CD14-positive monocyte (primary cell): ENCODE data around the gene SCARB2. TPM values are rescaled to one million over a fixed set of nuclear protein-coding genes. Genes with fewer than 3 reads are reported as not detected.

Experiments
- DNase-seq, 3 donors: peaks; one replicate each; pipeline ENCODE4 v3.0.0-alpha.2; 2011 to 2022
- H2AFZ ChIP-seq: 2 replicates; pipeline ENCODE4 v1.6.0; 2012; ENCODE audit warnings: mild to moderate bottlenecking, low read depth, low read length, inconsistent platforms; ENCODE audit not compliant: insufficient read depth, poor library complexity, severe bottlenecking
- H3K27ac ChIP-seq, 2 donors: 1 replicate in 1 of 2; 2 replicates in 1 of 2; pipeline ENCODE4 v1.5.1; 2012 to 2013; ENCODE audit warnings: low read length in 2 of 2, control low read depth in 1 of 2, inconsistent platforms in 1 of 2, low read depth in 1 of 2, mild to moderate bottlenecking in 1 of 2
- H3K27me3 ChIP-seq, 2 donors: one replicate each; pipeline versions ENCODE4 v1.6.0 to v1.6.1; 2011 to 2013; ENCODE audit warnings: low read length in 2 of 2; ENCODE audit not compliant: control insufficient read depth in 2 of 2, insufficient read depth in 2 of 2
- H3K36me3 ChIP-seq, 2 donors: replicated peaks in 1 of 2; 1 replicate in 1 of 2; 2 replicates in 1 of 2; pipeline versions ENCODE4 v1.5.1 to v1.6.1; 2012 to 2013; ENCODE audit warnings: low read length in 2 of 2, control low read depth in 1 of 2, inconsistent platforms in 1 of 2, mild to moderate bottlenecking in 1 of 2; ENCODE audit not compliant: insufficient read depth in 2 of 2, control insufficient read depth in 1 of 2
- H3K4me1 ChIP-seq, 2 donors: 1 replicate in 1 of 2; 2 replicates in 1 of 2; pipeline versions ENCODE4 v1.5.1 to v1.6.1; 2012 to 2013; ENCODE audit warnings: low read length in 2 of 2, control low read depth in 1 of 2, inconsistent platforms in 1 of 2, mild to moderate bottlenecking in 1 of 2, moderate library complexity in 1 of 2; ENCODE audit not compliant: insufficient read depth in 2 of 2, control insufficient read depth in 1 of 2
- H3K4me2 ChIP-seq: replicated peaks from 2 replicates; pipeline ENCODE3; 2012; ENCODE audit warnings: low read length, moderate library complexity, mild to moderate bottlenecking; ENCODE audit not compliant: poor library complexity, severe bottlenecking; ENCODE audit errors: extremely low read depth
- H3K4me3 ChIP-seq, 3 experiments: fragments of 200-600 bp in 1 of 3; sonication (generic) in 1 of 3; replicated peaks in 1 of 3; 1 replicate in 2 of 3; 2 replicates in 1 of 3; pipeline ENCODE4 v1.5.1; 2011 to 2013; ENCODE audit warnings: low read length in 3 of 3, mild to moderate bottlenecking in 3 of 3, control low read depth in 2 of 3, low read depth in 2 of 3, inconsistent platforms in 1 of 3, moderate library complexity in 1 of 3
- H3K79me2 ChIP-seq: 2 replicates; pipeline ENCODE4 v1.6.0; 2012; ENCODE audit warnings: mild to moderate bottlenecking, control low read depth, inconsistent platforms, low read length, moderate library complexity; ENCODE audit not compliant: insufficient read depth
- H3K9ac ChIP-seq: 2 replicates; pipeline ENCODE4 v1.6.0; 2017; ENCODE audit warnings: low read length, mild to moderate bottlenecking; ENCODE audit not compliant: insufficient read depth, poor library complexity, severe bottlenecking
- H3K9me3 ChIP-seq, 2 donors: replicated peaks in 1 of 2; 1 replicate in 1 of 2; 2 replicates in 1 of 2; pipeline versions ENCODE4 v1.5.1 to v1.6.1; 2012 to 2013; ENCODE audit warnings: low read length in 2 of 2, control low read depth in 1 of 2; ENCODE audit not compliant: control insufficient read depth in 1 of 2, insufficient read depth in 1 of 2
- H4K20me1 ChIP-seq: 2 replicates; pipeline ENCODE4 v1.6.0; 2012; ENCODE audit warnings: mild to moderate bottlenecking, low read length, control low read depth, moderate library complexity; ENCODE audit not compliant: insufficient read depth
- H3K27ac Mint-ChIP-seq, 7 donors: one replicate each; pipeline ENCODE4 v1.8.0; 2020; ENCODE audit warnings: mild to moderate bottlenecking in 7 of 7, mixed read lengths in 7 of 7, moderate library complexity in 6 of 7, inconsistent platforms in 2 of 7
- H3K27me3 Mint-ChIP-seq, 3 donors: one replicate each; pipeline ENCODE4 v1.8.0; 2021 to 2022; ENCODE audit warnings: low read depth in 3 of 3, mild to moderate bottlenecking in 3 of 3, mixed read lengths in 3 of 3, moderate library complexity in 3 of 3, inconsistent platforms in 1 of 3
- H3K36me3 Mint-ChIP-seq, 2 donors: one replicate each; pipeline ENCODE4 v1.8.0; 2020; ENCODE audit warnings: mixed read lengths in 2 of 2, inconsistent platforms in 1 of 2, mild to moderate bottlenecking in 1 of 2
- H3K4me1 Mint-ChIP-seq: one replicate; pipeline ENCODE4 v1.8.0; 2020; ENCODE audit warnings: mild to moderate bottlenecking, mixed read lengths
- H3K4me3 Mint-ChIP-seq, 2 donors: one replicate each; pipeline ENCODE4 v1.8.0; 2020; ENCODE audit warnings: mild to moderate bottlenecking in 2 of 2, mixed read lengths in 2 of 2, moderate library complexity in 1 of 2
- H3K9me3 Mint-ChIP-seq, 7 donors: one replicate each; pipeline ENCODE4 v1.8.0; 2020 to 2022; ENCODE audit warnings: mixed read lengths in 7 of 7, mild to moderate bottlenecking in 6 of 7, moderate library complexity in 6 of 7, inconsistent platforms in 2 of 7
- WGBS: methylation state at CpG from one replicate; pipeline ENCODE4 v1.1.5; 2013; ENCODE audit warnings: missing lambda C conversion rate; ENCODE audit not compliant: insufficient coverage; 5-methylcytosine and 5-hydroxymethylcytosine counted together
- intact Hi-C, 2 donors: fragments of 100-400 bp; cut with micrococcal nuclease; formaldehyde crosslinking; loops; one replicate each; pipeline versions ENCODE4 v1.15.0 to v1.15.1; 2023
- polyA plus RNA-seq, 3 donors: library from polyadenylated mRNA; depleted of rRNA in 1 of 3; unstranded in 2 of 3; stranded (reverse) in 1 of 3; fragments of 300-500 nt in 2 of 3; fragments of >200 nt in 1 of 3; fragmentation: Illumina TruSeq in 2 of 3; gene quantifications; 1 replicate in 2 of 3; 2 replicates in 1 of 3; pipeline ENCODE4 v1.2.3, GENCODE V29; 2012 to 2021
- TF ChIP-seq, protein P1 (sequence below): fragments of 200-600 bp; IDR thresholded peaks from one replicate; pipeline ENCODE4 v1.8.0; 2022; ENCODE audit warnings: antibody characterized with exemption, mild to moderate bottlenecking

SCARB2 gene
- polyA plus RNA-seq, 3 donors, result 36.8 to 73.0 (median 53.5) TPM

DNA sequence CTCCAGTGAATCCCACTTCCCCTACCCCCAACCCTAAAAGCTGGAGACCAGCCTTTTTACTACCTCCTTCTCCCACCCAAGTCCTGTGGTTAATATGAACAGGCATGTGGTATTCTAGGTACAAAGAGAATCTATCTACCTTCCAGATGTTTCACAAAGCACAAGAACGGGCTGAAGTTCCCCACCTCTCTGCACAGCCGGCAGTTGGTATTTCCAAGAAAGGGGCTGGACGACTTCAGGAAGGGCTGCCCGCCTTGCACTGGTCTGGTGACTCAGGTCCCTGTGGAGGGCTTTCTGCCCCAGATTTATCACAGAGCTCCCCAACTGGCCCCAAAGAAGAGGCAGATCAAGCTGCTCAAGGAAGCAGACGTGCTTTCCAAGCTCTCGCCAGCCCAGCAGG is 42.4 kb upstream of the SCARB2 start:
- Histone ChIP-seq H4K20me1 (no peaks in the 10 kb centered on the region), H3K36me3 (no peaks in the 10 kb centered on the region), H3K27ac (no peak overlapping the region), H2AFZ (no peak overlapping the region), H3K4me3 (no peak overlapping the region), H3K4me2 (no peak overlapping the region), H3K27me3 (peaks cover 16 to 36% of the 10 kb centered on the region in 2 donors), H3K9ac (no peak overlapping the region), H3K9me3 (no peaks in the 10 kb centered on the region), H3K4me1 (peaks cover 8 to 11% of the 10 kb centered on the region in 2 donors), H3K79me2 (no peaks in the 10 kb centered on the region)
- peaks cover 9% of the 10 kb centered on the region for H3K4me1 Mint-ChIP-seq
- DNase-seq, result no peak
- intact Hi-C loops, result no loop called here
- H3K27me3 Mint-ChIP-seq, result peaks cover 23 to 42% (median 24%) of the 10 kb centered on the region in 3 donors
- TF ChIP-seq, protein P1, sequence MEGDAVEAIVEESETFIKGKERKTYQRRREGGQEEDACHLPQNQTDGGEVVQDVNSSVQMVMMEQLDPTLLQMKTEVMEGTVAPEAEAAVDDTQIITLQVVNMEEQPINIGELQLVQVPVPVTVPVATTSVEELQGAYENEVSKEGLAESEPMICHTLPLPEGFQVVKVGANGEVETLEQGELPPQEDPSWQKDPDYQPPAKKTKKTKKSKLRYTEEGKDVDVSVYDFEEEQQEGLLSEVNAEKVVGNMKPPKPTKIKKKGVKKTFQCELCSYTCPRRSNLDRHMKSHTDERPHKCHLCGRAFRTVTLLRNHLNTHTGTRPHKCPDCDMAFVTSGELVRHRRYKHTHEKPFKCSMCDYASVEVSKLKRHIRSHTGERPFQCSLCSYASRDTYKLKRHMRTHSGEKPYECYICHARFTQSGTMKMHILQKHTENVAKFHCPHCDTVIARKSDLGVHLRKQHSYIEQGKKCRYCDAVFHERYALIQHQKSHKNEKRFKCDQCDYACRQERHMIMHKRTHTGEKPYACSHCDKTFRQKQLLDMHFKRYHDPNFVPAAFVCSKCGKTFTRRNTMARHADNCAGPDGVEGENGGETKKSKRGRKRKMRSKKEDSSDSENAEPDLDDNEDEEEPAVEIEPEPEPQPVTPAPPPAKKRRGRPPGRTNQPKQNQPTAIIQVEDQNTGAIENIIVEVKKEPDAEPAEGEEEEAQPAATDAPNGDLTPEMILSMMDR, result no peak
- H3K9me3 Mint-ChIP-seq, result peaks cover 0 to 5% (median 0%) of the 10 kb centered on the region in 7 donors
- H3K4me3 Mint-ChIP-seq, result no peak overlapping the region
- H3K36me3 Mint-ChIP-seq, result no peaks in the 10 kb centered on the region
- H3K27ac Mint-ChIP-seq, result no peak overlapping the region
- WGBS, result 59% methylated on average over 3 of the region's 6 CpGs

DNA sequence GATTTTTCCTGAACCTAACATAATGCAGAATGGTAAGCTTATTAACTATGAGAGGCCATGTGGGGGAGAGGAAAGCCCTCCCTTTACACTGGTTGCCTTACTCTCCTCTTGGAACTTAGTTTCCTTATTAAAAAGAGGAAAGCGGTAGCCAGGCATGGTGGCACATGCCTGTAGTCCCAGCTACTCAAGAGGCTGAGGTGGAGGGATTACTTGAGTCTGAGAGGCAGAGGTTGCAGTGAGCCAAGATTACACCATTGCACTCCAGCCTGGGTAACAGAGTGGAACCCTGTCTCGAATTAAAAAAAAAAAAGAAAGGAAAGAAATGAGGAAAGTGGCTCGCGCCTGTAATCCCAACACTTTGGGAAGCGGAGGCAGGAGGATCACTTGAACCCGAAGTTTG is 39.9 kb upstream of the SCARB2 start:
- Histone ChIP-seq H2AFZ (no peak overlapping the region), H3K27ac (no peak overlapping the region)

More for the DNA sequence above, 39.9 kb upstream of the SCARB2 start:
- Mint-ChIP-seq H3K27me3 (peaks cover 42 to 63% (median 44%) of the 10 kb centered on the region in 3 donors), H3K4me3 (peak overlapping the region in 1 of 2 donors; percentile 56), H3K27ac (no peak overlapping the region), H3K4me1 (peaks cover 13% of the 10 kb centered on the region), H3K9me3 (peaks cover 0 to 6% (median 0%) of the 10 kb centered on the region in 7 donors), H3K36me3 (no peaks in the 10 kb centered on the region)
- Histone ChIP-seq H4K20me1 (no peaks in the 10 kb centered on the region), H3K4me3 (no peak overlapping the region), H3K4me1 (peaks cover 9 to 13% of the 10 kb centered on the region in 2 donors), H3K9me3 (no peaks in the 10 kb centered on the region), H3K9ac (no peak overlapping the region), H3K36me3 (no peaks in the 10 kb centered on the region), H3K27me3 (peaks cover 33 to 60% of the 10 kb centered on the region in 2 donors), H3K79me2 (no peaks in the 10 kb centered on the region), H3K4me2 (no peak overlapping the region)
- intact Hi-C loops, result loop anchor here in 1 of 2 donors (5.0 kb wide), 1 partner anchor 54 kb away; the partner anchor contains the start of gene STBD1
- no peak for DNase-seq
- WGBS, result 100% methylated on average over 2 of the region's 6 CpGs
- TF ChIP-seq, protein P1, result no peak
